Choroid plexus epithelial cell (primary cell): ENCODE measurements around the gene TMED1.
"Not testable (repeated sequence)": the region's sequence is repeated elsewhere in the genome, so short reads cannot be mapped to it uniquely, and the experiment has no call there.

Experiments
- DNase-seq: peaks from one replicate; pipeline ENCODE4 v3.0.0-alpha.2; 2010; ENCODE audit warnings: low read depth
- H3K4me3 ChIP-seq: 2 replicates; pipeline ENCODE4 v1.5.1; 2011; ENCODE audit warnings: low read depth, mild to moderate bottlenecking, control low read depth, low read length, moderate library complexity
- TF ChIP-seq, protein P1 (sequence below): conservative IDR thresholded peaks from 2 replicates; pipeline ENCODE4 v1.5.1; 2011; ENCODE audit warnings: low read depth, mild to moderate bottlenecking, control low read depth, inconsistent platforms, low read length, moderate library complexity

The TMED1 gene, protein sequence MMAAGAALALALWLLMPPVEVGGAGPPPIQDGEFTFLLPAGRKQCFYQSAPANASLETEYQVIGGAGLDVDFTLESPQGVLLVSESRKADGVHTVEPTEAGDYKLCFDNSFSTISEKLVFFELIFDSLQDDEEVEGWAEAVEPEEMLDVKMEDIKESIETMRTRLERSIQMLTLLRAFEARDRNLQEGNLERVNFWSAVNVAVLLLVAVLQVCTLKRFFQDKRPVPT

DNA sequence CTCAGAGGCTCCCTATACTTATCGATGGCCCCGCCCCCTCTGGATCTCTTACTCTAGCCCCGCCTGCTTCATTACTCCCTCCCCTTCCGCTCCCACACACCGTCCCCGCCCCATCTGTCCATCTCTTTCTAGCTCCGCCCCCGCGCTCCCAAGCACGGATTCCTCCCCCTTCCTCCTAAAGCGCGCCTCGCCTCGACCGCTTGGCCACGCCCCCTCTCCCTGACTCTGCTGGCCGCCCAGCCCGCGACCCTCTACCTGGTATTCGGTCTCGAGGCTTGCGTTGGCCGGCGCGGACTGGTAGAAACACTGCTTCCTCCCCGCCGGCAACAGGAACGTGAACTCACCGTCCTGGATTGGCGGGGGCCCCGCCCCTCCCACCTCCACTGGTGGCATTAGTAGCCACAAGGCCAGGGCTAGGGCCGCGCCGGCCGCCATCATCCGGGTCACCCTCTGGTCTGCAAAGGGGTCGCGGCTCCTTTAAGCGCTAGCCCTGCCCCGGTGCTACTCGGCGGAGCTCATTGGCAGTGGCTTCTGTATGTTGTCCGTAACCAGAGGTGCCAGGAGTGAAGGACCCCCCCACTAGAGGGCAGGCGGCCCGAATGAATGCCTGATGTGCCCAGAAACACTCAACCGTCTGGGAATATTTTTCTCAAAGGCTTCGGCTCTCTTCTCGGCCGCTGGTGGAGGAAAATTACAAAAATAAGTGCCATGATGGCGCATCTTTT lies at the start of gene TMED1:
Gene TMED1 (minus strand): TSS at position 459 of the 725 bp plus-strand sequence. CDS start 21 bp downstream, at position 438.
- peak within 1 kb of the TSS; percentile 82 for H3K4me3 ChIP-seq
- peak; percentile 100 for DNase-seq
- TF ChIP-seq, protein P1, sequence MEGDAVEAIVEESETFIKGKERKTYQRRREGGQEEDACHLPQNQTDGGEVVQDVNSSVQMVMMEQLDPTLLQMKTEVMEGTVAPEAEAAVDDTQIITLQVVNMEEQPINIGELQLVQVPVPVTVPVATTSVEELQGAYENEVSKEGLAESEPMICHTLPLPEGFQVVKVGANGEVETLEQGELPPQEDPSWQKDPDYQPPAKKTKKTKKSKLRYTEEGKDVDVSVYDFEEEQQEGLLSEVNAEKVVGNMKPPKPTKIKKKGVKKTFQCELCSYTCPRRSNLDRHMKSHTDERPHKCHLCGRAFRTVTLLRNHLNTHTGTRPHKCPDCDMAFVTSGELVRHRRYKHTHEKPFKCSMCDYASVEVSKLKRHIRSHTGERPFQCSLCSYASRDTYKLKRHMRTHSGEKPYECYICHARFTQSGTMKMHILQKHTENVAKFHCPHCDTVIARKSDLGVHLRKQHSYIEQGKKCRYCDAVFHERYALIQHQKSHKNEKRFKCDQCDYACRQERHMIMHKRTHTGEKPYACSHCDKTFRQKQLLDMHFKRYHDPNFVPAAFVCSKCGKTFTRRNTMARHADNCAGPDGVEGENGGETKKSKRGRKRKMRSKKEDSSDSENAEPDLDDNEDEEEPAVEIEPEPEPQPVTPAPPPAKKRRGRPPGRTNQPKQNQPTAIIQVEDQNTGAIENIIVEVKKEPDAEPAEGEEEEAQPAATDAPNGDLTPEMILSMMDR, result peak; percentile 30

DNA sequence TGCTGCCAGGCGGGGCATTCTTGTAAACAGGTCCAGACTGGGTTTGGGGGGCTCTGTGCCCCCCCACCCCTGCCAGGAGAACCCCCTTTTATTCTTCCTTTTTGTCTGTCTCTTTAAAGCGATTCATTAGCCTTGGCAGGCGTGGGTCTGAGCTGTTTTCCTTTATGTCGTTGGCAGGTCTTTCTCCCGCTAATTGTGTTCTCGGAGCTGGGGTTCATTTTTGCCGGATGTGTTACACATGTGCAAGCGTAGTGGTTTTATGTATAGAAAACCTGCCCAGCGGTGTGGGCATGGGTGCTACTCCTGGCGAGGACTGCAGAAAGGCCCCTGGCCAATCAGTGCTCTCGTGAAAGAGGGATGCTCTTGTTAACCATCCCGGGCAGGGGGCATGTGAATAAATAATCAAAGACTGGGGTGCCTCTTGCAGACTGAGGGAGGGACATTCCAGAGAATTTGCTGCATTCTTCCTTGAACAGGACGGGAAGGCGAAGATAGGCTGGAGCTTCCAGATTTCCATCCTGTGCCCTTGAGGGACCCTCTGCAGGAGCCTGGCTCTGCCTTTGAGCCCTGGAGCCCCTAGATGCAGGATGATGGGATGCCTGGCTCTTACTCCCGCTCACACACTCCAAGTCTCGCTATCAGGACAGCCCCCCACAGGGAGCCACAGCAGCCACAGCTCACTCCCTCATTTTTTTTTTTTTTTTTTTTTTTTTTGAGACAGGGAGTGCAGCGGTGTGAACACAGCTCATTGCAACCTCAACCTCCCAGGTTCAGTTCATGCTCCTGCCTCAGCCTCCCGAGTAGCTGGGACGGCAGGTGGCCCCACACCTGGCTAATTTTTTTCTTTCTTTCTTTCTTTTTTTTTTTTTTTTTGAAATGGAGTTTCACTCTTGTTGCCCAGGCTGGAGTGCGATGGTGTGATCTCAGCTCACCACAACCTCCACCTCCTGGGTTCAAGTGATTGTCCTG lies 49.5 kb upstream of the TMED1 start:
- TF ChIP-seq, protein P1, result no peak
- peak; percentile 15 for DNase-seq
- H3K4me3 ChIP-seq, result no peak overlapping the region

- no peak overlapping the region for H3K4me3 ChIP-seq
- DNase-seq, result peak; percentile 25
- TF ChIP-seq, protein P1, result no peak
Measured at GRCh38 chr19:10884274-10884673, 48.3 kb upstream of the TMED1 start.

DNA sequence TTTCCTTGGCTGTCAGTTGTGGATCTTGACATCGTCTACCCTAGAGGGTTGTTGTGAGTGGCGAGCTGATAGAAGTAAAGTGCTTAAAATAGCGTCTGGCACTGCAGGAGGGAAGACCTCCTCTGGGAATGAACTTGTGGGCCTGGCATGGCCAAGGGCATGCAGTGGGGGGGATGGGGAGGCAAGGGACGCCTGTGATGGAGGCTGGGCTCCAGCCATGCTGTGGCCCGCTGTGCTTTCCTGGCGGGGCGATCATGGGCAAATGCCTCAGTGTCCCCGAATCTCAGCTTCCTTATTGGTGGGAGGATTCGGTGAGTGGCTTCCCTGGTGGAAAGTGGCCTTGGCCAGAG lies 46.1 kb upstream of the TMED1 start:
- DNase-seq, result no peak
- no peak overlapping the region for H3K4me3 ChIP-seq
- TF ChIP-seq, protein P1, result no peak

- no peak for DNase-seq
- H3K4me3 ChIP-seq, result no peak overlapping the region
- TF ChIP-seq, protein P1, result no peak
Measured at GRCh38 chr19:10881403-10882107, 45.5 kb upstream of the TMED1 start.

DNA sequence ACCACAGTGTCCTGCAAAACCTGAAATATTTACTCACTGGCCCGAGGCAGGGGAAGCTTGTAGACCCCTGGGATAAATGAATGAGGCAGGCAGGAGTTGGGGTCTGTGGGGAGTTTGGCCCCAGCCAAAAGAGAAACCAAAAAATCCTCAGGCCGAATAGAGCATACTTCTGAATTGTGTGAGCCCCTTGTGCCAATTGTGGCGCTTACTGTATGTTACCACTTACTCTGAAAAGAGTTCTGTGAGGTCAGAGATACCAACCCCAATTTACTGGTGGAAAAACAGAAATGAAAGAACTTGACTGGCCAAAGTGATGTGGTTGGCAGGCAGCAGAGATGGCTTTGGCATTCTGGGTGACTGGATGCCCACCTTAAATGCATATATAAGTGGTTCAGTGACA lies 42.2 kb upstream of the TMED1 start:
- TF ChIP-seq, protein P1, result no peak
- no peak for DNase-seq
- no peak overlapping the region for H3K4me3 ChIP-seq

GRCh38 chr19:10877608-10878007 lies 41.6 kb upstream of the TMED1 start:
- H3K4me3 ChIP-seq, DNase-seq: not testable (repeated sequence)
